Right renal cortex interstitium (tissue), 3 donors: Measurements from ENCODE around the gene PPP4C. TPM values are rescaled to one million over a fixed set of nuclear protein-coding genes. Genes with fewer than 3 reads are reported as not detected.
"Not testable (repeated sequence)": the region's sequence is repeated elsewhere in the genome, so short reads cannot be mapped to it uniquely, and the experiment has no call there.

Experiments used
- DNase-seq, 3 donors: peaks; one replicate each; pipeline ENCODE4 v3.0.0-alpha.2; 2013; ENCODE audit warnings: low read depth in 3 of 3, low spot score in 2 of 3
- polyA plus RNA-seq, 3 donors: library from polyadenylated mRNA; unstranded; fragments of 120-200 nt; gene quantifications; one replicate each; pipeline ENCODE4 v1.2.1, GENCODE V29; 2013; ENCODE audit not compliant: insufficient read length in 3 of 3

PPP4C gene
- 10 to 100 TPM; 80.0 to 95.1 (median 92.9) TPM for polyA plus RNA-seq

DNA sequence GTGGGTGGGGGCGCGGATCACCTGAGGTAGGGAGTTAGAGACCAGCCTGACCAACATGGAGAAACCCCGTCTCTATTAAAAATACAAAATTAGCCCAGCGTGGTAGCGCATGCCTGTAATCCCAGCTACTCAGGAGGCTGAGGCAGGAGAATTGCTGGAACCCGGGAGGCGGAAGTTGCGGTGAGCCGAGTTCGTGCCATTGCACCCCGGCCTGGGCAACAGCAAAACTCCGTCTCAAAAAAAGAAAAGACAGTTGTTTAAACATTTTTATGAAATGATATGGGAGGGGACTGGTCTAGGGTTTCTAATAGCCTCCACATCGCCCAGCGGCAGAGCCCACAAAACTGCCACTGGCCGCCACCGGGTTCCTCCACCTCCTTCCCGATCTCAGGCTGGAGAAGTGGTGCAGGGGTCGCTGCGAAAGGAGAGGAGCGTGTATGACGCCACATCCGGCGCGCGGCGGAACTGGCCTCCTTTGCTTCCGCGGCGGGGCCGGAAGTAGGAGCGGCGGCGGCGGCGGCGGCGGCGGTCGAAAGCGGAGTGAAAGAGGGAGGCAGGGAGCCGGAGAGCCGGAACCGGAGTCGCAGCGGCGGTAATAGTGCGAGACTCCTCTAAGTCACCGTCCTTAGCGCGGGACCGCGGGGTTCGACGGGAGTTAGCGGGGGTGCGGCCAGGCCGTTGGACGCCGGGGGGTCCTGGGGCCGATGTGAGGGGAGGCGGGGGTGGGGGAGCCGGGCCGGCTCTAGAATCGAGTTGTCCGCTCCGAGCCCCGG is at the start of gene PPP4C:
Gene PPP4C, plus strand, starts transcription at position 492 of the 773 bp plus-strand sequence. CDS start 384 bp downstream, outside the sequence.
- peak in 1 of 3 donors; percentile 80 for DNase-seq

DNA sequence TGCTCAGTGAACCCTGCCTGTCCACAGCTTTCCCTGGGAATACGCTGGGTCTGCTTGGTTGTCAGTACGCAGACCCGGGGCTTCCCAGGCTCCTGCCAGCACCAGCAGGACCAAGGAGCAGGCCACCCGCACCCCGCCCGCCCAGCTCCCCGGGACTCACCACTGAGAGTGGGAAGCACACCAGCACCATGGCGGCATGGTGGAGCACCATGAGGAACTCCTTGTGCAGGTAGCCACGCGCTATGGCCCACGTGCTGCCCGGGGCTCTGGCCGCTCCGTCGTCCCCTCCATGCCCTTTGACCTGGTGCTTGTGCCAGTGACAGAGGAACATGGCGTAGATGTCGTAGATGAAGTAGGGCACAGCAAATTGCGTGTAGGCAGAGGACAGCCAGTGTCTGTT is 49.3 kb upstream of the PPP4C start:
- DNase-seq: no peak

GRCh38 chr16:30027588-30028437 is 48.0 kb upstream of the PPP4C start:
- no peak for DNase-seq

GRCh38 chr16:30028438-30029076 is 47.2 kb upstream of the PPP4C start:
- no peak for DNase-seq

DNA sequence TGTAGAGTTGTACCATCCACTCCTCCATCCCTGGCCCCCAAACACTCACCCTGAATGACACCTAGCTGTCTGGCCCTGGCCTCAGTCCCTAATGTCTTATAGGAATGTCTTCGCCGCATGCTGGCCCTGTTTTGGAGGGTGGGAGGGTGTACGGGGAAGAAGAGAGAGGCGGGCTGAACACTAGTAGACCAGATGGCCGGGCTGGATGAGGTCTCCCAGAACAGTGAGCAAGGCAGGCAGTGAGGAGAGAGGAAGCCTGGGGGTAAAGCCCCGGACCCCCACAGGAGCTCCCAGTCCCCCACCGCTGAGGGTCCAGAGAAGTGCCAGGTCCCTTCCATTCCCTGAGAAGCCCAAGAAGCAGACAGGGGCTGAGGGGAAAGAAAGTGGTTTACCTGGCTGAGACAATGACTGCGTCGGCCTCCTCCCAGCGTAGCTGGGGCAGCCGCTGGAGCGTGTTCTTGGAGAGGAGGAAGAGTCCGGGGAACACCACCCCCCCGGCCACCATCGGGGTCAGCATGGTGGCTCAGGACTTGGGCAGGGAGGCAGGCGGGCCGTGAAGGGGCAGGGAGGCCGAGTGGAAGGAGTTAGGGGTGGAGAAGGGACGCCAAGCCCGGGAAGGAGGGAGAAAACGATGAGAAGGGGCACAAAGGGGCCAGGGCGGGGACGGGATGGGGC is 45.6 kb upstream of the PPP4C start:
- DNase-seq: no peak

DNA sequence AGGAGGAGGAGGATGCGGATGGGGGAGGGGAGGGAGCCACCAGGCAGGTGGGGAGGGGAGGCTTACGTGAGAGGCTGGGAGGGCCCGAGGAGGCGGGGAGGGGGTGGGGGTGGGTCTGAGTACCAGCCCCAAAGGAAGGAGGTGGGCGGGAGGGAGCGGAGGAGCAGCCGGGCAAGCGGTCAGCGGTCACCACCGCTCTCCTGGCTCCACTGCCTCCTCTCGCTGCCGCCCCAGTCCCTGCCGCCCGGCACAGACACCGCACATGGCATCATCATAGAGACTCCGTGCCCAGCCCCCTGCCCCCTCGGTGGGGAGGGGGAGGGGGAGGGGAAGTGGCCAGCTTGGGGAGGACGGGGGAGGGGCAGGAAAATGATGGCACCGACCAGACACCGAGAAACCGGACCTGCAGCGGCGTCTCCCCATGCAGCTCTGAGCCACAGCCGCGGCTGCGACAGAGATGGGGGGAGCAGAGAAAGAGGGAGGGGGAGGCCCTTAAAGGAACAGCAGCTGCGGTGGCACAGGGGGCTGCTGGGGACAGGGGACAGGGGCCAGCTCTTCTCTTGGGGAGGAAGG is 44.9 kb upstream of the PPP4C start, which contains the start of gene TLCD3B:
Gene TLCD3B, minus strand, starts transcription at position 431 of the 573 bp plus-strand sequence. CDS start 744 bp downstream, outside the sequence.
- DNase-seq: no peak

GRCh38 chr16:30031477-30031918 is 44.3 kb upstream of the PPP4C start:
- DNase-seq: no peak

DNA sequence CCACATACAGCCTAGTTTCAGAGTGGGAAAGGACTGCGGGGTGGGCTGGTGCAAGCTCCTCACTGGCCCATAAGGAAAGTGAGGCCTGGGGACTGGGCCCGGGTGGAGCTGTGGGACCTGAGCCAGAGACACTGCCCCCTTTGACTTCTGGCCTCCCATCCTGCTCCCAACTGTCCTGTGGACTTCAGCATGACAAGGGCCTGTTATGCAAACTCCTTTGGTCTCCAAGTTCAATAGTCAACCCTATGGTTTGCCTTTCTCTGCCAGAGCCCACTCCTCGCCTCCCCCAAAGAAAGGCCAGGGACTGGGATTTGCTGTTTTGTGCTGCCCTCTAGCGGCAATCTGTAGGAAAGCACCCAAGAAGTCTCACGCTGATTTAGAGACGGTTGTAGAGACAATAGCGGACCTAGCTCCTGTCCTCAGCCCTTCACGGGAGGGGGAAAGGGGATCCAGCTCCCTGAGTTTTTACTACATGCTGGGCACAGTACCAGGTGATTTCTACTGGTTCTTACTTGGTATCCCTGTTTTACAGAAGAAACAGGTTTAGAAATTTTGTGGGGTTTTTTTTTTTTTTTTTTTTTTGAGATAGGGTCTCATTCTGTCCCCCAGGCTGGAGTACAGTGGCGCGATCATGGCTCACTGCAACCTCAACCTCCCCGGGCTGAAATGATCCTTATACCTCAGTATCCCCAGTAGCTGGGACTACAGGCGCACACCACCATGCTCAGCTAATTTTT is 43.5 kb upstream of the PPP4C start:
- no peak for DNase-seq

GRCh38 chr16:30033270-30033669 is 42.5 kb upstream of the PPP4C start:
- DNase-seq: no peak

DNA sequence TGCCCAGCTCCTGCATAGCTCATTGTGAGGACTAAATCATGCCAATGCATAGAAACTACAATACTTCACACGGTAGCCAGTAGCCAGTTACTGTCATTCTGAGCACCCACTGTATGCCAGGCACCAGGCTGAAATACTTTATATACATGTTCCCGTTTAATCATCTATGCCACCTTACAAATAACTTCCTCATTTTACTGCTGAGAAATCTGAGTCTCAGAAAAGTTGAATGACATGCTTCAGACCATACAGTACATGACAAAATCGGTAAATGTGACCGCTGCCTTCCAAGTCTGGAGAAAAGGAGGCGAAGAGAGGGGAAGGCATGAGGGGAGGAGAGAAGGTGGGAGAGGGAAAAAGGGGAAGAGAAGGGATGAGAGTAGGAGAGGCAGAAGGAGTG is 35.6 kb upstream of the PPP4C start:
- no peak for DNase-seq

- not testable (repeated sequence) for DNase-seq
Observed at GRCh38 chr16:30040690-30041089, 35.1 kb upstream of the PPP4C start.

DNA sequence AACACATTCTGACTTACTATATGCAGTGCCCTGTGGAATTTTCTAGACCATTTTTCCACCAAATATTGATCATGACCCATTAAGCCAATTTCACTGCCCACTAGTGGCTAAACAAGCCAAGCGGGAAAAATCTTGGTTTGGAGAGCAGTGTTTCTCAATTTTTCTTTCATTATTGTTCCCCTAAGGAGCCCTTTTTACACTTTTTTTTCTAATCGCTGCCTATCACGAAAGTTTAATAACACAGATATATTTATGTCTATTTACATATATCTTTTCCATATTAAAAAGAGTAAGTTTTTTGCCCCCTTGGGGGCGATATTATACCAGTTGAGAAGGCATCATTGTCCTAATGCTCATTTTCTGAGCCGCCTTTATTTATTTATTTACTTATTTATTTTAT is 34.0 kb upstream of the PPP4C start:
- no peak for DNase-seq

DNA sequence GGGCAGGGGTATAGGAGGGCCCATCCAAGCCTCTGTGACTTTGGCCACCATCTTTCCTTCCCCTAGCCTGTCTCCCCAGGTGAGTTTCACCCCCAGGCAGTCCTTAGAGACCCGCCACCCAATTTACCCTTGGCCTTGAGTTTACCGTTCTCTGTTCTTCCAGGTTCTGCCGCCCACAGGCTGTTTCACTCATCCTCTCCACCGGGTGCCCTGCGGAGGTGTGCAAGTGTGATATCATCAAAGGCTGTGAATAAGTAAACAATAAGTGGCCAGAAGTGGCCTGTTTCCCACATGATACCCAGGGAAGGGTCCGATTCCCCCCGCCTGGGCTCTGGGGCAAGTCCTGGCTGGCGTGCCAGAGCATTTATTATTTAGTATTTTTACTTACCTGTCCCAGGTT is 29.6 kb upstream of the PPP4C start:
- DNase-seq: no peak

GRCh38 chr16:30046588-30046987 is 29.2 kb upstream of the PPP4C start:
- no peak for DNase-seq

- no peak for DNase-seq
Observed at GRCh38 chr16:30049871-30050270, 25.9 kb upstream of the PPP4C start.

DNA sequence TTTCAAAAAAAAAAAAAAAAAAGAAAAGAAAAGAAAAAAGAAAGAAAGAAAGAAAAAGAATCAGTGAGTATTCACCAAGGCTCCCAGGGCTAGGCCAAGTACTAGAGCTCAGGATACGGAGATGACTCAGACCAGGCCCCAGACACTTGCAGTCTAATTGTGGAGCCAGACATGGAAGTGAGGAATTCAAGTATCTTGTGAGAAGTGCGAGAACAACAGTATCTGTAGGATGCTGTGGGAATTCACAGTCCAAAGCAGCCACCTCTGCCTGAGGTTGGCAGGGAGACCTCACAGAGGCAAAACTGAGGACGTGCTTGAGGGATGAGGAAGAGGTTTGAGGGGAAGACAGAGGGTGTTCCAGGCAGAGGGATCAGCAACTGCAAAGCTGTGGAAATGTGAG is 24.3 kb upstream of the PPP4C start:
- no peak for DNase-seq

DNA sequence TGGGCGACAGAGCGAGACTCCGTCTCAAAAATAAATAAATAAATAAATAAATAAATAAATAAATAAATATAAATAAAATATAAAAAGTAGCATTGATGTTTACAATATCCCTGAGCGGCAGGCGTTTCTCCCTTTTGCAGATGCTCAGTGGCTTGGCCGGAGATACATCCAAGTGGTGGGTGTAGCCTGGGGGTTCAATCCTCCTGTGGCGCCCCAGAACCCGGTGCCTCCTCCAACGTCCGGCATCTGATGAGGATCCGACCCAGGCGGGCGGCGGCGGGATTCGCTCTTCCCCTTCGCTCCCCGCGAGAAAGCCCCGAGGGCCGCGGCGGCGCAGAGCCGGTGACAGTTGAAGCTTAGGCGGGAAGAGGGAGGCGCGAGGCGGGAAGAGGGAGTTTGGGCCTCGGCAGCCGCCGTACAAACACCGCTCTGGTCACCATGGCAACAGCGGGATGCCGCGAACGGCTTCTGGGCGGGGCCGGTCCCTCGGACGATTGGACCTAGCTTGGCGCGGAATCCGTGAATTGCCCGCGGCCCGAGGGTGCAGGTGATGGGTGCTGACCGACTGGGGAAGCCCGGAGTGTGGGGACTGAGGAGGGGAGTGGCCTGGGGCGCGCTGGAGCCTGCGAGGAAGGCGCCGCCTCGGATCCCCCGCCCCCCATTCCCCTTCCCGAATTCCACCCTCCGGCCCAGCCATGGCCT is 23.0 kb upstream of the PPP4C start:
- peak in 2 of 3 donors; percentile 69 to 80 for DNase-seq

DNA sequence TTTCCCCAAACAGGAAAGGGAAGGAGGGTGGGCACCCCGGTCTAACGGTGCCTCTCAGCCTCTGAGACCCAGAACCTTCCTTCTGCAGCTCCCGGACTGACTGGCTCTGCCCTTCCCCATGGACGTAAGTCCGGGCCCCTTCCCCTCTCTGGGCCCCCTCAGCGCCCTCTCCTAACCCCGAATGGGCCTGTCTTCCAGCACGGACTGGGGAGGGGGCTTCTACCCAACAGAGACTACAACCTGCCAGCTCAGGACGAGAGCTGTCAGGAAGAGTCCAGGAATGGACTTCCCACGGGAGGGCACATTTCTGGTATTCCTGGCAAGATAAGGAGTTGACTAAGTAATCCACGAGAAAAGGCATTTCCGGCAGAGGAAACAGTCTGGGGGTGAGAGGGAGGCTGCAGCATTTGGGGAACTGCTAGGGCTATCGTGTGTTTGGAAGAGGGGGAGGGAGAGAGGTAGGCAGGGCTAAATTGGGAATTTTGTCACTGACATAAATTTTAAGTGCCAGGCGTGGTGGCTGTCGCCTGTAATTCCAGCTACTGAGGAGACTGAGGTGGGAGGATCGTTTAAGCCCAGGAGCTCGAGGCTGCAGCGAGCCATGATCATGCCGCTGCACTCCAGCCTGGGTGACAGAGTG is 22.3 kb upstream of the PPP4C start:
- peak in 1 of 3 donors; percentile 25 for DNase-seq
